Activated effector memory CD4-positive, alpha-beta T cell treated with Interleukin-2 at 50 U/mL for 16 hours (primary cell): Measurements from ENCODE around the gene KTN1.

Source experiments
- DNase-seq: peaks from one replicate; pipeline ENCODE4 v3.0.0-alpha.2; 2020

KTN1 gene

DNA sequence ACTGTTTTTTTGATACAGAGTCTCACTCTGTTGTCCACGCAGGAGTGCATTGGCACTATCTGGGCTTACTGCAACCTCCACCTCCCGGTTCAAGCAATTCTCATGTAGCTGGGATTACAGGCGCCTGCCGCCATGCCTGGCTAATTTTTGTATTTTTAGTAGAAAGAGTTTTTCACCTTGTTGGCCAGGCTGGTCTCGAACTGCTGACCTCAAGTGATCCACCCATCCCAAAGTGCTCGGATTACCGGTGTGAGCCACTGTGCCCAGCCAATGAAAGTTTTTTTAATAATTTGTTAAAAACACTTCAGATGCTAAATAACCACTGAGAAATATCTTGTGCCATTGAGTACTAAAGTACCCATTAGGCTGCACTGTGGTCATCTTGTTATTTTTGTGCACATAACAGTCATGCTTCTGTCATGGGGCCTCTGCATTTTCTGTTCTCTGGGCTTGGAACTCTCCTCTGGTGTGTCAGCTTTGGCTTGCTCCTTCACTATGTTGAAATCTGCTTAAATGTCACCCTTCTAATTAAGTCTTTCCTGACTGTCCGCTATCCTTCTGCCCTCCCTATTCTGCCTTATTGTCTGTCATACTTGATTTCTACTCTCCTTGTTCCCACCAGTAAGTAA lies 105.1 kb downstream of the KTN1 start:
- DNase-seq = no peak

DNA sequence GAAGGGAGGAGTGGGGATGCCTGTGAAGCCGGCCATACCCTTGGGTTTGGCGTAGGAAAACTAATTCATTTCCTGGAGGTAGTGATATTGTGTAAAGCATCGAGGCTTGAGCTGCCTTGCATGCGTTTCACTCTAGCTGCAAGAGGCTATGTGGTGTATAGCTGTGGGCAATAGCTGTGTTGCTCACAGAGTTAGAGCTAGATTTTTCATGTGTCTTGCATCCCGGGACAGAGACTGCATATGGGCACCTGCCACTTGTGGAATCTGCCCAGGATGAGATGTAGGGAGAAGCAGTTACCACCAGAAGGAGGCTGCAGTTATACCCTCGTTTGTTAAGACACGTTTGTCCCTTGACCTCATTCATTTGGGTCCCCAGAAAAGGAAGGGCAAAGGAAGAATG lies 106.7 kb downstream of the KTN1 start:
- no peak for DNase-seq

DNA sequence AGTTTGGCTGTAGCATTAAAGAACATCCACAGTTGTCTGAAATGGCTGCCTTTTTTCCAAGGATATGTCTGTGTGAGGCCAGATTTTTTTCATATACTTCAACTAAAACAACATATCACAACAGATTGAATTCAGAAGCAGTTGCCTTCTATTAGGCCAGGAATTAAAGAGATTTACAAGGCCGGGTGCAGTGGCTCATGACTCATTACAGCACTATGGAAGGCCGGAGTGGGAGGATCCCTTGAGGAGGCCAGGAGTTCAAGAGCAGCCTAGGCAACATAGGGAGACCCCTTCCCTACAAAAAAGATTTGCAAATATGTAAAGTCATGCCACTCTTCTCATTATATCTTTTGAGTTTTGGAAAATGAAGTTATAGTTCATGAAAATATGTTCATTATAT lies 108.6 kb downstream of the KTN1 start:
- no peak for DNase-seq

DNA sequence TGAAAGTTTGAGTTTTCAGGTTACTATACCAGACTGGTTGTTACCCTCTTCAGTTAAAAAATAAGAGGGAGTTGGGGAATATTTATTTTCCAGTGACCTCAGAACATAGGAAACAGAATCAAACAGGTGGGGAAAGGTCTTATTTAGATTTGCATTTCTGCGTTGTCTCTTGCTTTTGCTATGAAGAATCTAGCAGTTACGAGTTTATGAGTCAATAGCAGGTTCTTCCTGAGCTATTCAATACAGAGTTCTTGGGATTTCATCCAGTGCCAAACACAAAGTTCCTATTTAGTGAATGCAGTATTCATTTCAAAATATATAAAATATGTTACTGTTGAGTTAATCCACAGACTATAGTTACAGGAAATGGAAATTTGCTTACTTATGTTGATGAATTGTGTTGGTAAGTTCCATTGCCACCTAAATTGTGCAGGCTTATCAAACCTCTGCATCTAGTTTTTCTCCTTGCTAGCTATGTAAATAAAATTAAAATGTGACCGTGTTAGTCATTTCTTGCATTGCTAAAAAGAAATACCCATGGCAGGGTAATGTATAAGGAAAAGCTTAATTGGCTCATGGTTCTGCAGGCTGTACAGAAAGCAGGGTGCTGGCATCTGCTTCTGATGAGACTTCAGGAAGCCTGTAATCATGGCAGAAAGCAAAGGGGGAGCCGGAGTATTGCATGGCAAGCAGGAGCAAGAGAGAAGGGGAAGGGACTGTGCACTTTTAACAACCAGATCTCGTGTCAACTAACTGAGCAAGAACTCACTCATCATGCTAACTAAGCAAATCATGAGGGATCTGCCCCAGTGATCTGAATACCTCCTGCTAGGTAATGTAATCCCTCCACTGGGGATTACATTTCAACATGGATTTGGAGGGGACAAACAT lies 110.2 kb downstream of the KTN1 start:
- DNase-seq = no peak

DNA sequence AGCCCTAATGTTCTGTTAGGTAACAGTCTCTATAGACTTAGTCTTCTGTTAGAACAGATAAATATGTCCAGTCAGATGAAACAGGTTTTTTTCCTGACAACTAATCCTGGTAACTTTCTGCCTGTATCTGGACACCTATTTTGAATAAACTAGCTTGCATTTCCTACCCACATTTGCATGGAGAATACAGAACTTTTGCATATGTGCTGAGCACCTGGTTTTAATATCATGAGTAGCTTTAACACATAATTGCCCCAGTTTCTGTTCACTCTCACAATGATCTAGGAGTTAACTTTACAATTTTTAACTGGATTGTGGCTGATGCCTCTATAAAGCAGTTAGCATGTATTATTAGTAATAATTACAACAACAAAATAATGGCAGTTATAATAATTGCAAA lies 111.7 kb downstream of the KTN1 start:
- no peak for DNase-seq

DNA sequence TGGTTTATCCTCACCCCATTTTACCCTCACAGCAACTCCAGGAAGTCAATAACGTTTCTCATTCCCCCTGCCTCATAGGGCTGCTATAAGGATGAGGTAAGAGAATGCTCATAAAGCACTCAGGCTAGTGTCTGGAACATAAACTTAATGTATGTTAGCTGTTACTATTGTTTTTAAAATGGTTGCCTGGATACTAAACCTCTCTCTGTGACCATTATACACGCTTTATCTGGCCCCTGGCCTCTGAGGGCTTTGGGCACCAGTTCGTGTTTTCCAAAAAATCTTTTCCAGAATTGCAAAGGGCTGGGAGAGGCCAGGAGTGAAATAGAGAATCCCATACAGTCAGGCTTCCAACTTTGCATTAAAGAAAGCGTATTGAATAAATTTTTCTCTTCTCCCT lies 113.9 kb downstream of the KTN1 start:
- no peak for DNase-seq

DNA sequence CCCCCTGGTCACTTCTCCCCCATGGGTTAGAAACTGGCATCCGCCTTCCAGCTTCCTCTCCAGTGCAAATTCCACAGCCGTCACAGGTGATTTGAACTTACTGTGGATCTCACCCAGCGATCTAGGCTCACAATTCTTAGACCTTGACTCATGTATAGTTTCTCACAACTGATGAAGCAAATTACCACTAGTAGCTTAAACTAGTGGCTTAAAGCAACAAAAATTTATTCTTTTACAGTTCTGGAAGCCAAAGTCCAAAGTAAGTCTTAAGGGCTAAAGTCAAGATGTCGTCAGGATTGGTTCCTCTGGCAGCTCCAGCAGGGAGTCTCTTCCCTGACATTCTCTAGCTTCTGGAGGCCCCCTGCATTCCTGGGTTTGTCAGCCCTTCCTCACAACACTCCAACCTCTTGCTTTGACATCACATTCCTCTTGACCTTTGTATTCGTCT lies 117.4 kb downstream of the KTN1 start:
- DNase-seq = no peak

DNA sequence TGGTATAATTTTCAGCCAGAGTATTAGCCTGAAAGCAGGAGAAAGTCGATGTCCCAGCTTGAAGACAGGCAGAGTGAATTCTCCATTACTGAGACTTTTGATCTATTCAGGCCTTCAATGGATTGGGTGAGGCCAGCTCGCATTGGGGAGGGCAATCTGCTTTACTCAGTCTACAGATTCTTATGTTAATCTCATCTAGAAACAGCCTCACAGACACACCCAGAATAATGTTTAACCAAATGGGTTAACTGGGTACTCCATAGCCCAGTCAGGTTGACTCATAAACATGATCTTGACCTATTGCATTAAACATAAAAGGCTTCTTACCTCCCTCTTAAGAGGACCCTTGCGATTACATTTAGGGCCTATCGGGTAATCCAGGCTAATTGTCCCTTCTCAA lies 118.0 kb downstream of the KTN1 start:
- no peak for DNase-seq

DNA sequence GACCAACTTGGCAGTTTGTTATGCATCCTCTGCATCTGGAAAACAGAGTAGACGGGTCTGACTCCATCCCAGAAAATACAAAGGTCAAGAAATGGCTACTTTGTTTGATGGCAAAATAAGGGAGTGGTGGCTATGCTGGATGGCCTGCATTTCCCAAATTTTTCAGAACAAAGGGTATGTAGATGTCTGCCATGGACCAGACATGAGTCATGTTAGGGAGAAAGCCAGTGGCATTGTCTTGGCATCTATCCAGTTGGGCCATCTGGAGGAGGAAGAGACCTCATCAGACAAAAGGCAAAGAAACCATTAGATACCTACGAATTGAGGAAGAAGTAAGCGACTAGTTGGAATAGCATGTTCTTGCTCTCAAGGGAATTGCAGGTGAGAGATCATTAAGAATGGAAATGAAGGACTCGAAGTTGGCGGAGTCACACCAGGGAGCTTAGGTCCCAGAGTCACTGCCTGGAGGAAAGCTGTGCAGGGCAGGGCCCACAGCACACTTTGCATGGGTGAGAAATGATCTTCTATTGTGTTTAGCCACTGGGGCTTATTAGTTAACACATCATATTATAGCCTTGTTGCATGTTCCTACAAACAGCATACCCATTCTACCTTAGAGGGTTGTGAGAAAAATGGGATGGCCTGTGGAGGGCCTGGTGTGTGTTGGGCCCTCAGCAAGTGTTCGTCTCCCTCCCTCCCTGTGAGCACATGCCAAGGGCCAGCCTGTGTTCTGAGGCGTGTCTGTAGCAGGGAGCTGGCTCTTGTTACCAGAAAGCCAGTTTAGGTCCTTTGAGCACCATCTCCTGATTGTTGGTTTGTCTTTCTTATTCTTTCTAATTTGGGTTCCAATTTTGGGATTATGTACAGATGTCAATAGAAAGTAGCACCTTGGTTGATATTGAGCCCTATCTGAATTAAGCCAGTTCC lies 119.4 kb downstream of the KTN1 start:
- no peak for DNase-seq

DNA sequence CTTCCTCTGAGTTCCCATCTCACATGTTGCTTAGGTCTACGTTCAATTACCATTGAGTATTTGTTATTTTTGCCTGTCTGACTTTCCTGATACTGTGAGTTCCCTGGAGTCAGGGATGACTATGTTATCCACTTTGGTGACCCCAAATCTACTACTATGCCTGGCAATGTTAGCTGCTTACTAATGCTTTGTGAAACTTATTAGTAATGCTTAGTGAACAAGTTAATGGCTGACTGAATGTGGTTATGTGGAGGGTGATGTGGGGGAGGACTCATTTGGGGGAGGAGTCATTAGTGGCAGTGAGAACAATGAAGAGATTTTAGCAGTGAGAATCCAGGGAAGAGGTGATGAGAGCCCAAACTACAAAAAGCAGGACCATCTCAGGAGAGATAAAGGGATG lies 121.6 kb downstream of the KTN1 start:
- no peak for DNase-seq

DNA sequence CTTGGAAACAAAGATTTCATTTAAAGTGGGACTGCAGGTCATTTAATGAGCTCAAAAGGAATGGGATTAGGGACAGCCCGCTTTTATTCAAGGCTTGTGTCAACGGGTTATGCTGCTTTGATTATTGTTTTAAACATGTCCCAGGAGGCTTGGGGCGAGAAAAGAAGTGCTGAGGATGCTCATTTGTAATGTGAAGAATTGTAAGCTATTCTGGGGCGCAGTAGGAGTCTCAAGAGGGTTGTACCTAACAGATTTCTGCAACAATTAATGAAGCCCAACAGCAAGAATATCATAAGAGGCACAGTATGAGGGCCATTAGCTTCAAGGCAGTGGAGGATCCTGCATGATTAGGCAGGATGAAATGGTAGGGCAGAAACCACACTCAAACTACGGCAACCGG lies 122.5 kb downstream of the KTN1 start:
- no peak for DNase-seq

DNA sequence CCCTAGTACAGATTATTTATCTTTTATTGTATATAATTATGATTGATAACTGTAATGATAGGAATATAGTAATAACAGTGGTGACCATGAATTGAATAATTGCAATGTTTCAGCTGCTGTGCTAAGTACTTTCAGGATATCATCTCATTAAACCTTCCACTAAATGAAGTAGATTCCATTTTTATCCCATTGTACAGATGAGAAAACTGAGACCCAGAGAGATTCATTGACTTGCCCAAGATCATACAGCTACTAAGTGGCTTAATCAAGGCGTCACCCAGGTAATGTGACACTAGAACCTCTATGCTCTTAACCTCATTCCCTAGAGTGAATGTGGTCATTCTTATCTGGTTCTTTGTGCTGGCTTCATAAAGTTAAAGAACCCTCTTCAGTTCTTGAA lies 124.6 kb downstream of the KTN1 start:
- DNase-seq = no peak

DNA sequence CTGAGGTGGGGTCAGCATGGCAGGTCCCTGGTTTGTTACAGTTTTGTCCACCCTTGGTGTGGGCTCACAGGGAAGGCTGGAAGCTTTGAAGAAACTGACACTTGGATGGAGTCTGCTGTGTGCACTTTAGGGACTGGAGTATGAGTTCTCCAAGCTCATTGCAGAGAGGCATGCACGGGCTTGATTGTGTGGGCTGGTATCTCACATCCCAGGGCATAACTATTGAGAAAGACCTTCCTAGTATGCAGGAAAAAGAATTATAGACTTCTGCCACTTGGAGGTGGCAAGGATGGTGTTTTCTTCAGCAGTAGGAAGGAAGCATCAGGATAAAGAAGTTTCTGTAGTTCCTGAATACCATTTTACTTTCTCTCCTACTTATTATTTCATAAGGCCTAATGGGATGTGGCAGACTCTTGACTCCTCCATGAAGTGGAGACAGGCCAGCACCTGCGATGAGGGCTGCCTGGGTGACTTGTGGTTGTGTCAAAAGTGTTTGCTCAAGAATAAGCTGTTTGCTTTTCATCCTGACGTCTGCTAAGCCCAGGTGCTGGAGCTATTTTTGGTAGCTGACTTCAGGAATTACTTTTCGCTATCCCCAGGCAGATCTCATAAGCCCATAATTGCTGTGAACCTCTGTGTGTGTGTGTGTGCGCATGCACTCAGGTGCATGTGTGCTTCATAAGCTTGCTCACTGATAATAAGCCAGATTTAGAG lies 125.8 kb downstream of the KTN1 start:
- DNase-seq = no peak

DNA sequence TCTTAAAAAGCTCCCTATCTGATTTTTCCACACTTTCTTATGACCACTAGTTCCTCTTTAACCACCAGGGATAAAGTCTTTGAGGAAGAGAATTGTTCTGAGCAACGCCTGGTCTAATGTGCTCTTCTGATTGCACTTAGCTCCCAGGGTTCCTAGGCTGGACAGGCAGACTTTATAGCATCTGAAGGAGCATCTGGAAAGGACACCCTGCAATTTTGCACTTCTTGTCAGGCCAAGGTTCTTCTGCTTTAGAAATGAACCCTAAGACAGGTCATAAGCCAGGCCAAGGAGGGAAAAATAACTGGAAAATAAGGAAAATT lies 126.3 kb downstream of the KTN1 start:
- no peak for DNase-seq

DNA sequence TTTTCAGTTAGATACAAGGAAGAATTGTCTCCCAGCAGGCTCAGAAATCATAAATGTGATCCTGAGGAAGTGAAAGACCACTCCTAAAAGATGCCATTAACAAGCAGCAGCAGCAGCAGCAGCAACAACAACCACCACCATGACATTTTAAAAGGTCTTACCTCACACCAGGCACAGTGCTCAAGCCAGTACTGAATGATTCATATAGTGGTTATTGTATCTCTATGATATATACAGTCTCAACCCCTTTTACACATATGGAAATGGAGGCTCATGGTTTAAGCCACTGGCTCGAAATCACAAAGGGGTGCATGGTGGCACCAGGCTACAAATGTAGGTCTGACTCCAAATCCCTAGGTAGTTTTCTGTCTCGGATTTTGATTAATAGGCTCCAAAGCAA lies 126.9 kb downstream of the KTN1 start:
- no peak for DNase-seq

DNA sequence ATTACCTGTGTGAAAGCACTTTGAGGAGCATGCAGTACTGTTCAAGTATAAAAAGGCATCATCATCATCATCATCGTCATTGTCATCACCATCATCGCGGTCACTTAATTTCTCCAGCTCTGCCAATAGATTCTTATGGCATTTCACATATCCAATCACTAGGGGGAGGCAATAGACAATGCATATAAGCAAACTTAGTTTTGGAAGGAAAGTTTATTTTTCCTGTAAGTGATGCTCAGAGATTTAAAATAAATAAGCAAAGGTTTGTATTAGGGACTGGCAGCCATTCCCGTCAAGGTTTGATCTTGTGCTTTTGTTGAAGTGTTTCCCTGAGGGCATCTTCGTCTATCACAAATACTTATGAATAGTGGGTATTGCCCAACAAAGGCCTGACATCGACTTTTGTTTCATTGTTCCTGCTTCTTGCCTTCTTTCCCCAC lies 127.4 kb downstream of the KTN1 start:
- no peak for DNase-seq

DNA sequence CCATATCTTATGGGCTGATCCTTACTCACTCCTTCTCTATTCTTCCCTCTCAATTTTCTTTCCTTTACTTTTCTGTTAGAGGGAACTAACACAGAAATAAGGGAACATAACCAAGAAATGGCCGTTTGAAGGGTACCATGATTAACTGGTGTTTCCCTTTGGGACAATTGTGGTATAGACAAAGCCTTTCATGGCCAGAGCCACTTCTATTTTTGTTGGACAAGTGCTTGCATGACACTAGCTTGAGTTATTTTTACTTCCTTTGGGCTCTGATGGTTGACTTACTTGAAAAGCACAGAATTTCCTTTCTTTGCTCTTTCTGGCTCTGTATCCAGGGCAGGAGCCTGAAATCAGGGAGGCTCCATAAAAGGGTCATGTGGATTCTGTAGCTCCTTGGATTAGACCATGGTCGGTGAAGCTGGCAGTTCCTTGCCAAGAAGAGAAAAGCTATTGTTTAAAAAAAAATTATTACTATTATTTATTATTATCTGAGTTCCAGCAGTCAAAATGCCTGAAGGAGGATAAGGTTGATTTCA lies 130.6 kb downstream of the KTN1 start:
- no peak for DNase-seq

DNA sequence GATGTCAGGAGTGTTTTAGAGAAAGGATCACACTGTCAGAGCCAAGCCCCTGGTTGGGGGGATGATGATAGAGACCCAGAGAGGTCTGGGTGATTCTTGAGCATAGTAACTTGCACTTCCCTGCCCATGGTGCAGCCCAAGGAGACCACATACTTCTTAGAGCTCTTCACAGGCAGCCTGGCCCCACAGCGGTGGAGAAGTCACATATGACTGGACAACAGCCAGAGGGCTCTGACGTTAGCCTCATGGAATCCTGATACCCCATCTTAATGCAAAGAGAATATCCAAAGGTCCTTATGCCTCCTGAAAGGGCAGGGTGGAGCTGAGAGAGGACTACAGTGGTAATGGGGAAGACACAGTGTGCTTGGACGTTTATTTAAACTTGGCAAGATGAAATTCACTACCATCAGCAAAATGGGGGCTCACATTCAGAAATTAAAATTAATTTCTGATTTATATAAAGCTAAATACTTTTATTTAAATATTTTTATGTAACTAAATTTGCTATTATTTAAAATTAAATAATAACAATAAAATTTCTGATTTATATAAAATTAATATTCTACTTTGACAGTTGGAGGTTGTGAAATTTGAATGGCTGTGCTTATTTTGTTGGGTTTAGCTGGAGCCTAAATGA lies 131.3 kb downstream of the KTN1 start:
- DNase-seq = no peak

DNA sequence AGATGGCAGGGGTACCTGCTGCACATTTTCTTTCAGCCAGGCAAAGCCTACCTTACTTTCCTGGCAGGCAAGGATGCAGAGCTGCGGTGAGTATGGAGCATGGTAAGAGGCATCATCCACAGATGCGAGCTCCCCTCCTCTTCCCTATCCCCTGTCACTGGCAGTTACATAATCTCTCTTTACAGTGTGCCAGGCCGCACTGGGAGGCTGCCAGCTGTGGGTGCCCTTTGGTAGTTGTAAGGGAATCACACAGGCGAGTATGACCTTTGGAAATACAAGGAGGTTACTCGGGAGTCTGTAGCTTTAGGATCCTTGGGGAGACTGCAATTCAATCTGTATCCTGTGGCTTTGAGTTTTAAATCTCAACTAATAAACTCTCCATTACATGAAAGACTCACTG lies 132.5 kb downstream of the KTN1 start:
- no peak for DNase-seq

DNA sequence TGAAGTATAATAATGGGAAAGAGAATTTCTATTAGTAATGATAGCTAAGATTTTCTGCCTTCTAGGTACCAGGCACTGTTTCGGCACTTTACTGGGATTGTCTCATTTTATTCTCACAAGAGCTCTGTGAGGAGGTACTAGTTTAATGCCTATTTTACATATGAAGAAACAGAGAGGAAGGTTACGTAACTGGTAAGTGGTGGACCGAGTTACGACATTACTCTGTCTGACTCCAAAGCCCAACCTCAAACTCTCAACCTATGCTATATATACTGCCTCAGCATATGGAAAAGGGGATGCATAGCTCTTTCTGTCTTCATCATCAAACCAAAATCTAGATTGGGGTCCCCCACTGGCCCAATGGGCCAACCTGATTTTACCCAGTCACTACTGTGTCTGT lies 133.5 kb downstream of the KTN1 start:
- DNase-seq = no peak

DNA sequence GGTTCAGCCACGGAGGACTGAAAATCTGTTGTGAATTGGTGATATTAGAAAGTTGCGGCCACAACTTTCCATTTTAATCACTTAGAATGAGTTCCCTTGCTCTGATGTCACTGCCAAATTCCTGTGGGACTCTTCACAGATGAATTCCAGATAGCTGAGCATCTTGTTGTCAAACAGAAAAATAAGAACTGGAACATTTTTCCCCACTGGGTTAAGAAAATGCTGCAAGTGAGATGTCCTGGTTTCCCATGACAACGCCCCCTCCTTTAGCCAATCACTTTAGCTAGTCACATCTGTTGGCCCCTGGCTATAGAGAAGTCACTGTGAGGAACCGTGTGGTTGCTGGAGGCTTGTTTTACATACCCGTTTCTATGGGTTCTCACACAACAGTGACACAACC lies 135.9 kb downstream of the KTN1 start:
- no peak for DNase-seq

DNA sequence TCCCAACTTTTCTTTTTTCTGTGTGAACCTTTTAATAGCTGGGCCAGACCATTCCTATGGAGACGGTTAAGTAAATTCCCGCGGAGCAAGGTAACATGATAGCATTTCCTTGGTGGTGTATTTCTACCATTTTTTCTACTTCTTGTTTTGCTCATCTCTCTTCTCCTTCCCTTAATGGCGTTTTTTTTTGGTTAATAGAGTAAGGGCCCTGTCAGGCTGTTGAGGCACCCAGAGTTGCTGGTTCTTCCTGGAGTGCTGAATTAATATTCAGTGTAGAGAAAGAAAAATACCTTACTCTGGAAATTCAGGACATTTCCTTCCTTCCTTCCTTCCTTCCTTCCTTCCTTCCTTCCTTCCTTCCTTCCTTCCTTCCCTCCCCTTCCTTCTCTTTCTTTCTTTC lies 137.6 kb downstream of the KTN1 start:
- no peak for DNase-seq
